GM21381 (cell line): Measurements from ENCODE around the gene KLHL22.
"Not testable (repeated sequence)": the region's sequence is repeated elsewhere in the genome, so short reads cannot be mapped to it uniquely, and the experiment has no call there.

Source experiments
- ATAC-seq: cut with Tn5 transposase; IDR thresholded peaks from one replicate; pipeline ENCODE4 v1.9.1; 2021; ENCODE audit warnings: mild to moderate bottlenecking, moderate library complexity; ENCODE audit not compliant: unreplicated experiment

KLHL22 gene

GRCh38 chr22:20506543-20507252 is 11.1 kb upstream of the KLHL22 start:
- no peak for ATAC-seq

GRCh38 chr22:20504293-20504922 is 8.8 kb upstream of the KLHL22 start:
- ATAC-seq = not testable (repeated sequence)

- ATAC-seq = no peak
Observed at GRCh38 chr22:20503816-20504215, 8.2 kb upstream of the KLHL22 start.

- no peak for ATAC-seq
Observed at GRCh38 chr22:20499769-20500168, 4.2 kb upstream of the KLHL22 start.

- no peak for ATAC-seq
Observed at GRCh38 chr22:20498913-20499312, 3.3 kb upstream of the KLHL22 start.

- no peak for ATAC-seq
Observed at GRCh38 chr22:20497426-20497825, 1.8 kb upstream of the KLHL22 start.

GRCh38 chr22:20495861-20496681 is 476 bp upstream of the KLHL22 start:
- ATAC-seq = peak; percentile 77

GRCh38 chr22:20491346-20491745 is 4.2 kb downstream of the KLHL22 start:
- no peak for ATAC-seq

GRCh38 chr22:20490941-20491307 is 4.7 kb downstream of the KLHL22 start:
- ATAC-seq = no peak

- no peak for ATAC-seq
Observed at GRCh38 chr22:20490183-20490940, 5.2 kb downstream of the KLHL22 start.

GRCh38 chr22:20488946-20489345 is 6.6 kb downstream of the KLHL22 start:
- no peak for ATAC-seq

GRCh38 chr22:20487715-20488114 is 7.9 kb downstream of the KLHL22 start:
- ATAC-seq = no peak

- ATAC-seq = no peak
Observed at GRCh38 chr22:20486229-20486628, 9.4 kb downstream of the KLHL22 start.

- ATAC-seq = no peak
Observed at GRCh38 chr22:20484948-20485683, 10.5 kb downstream of the KLHL22 start.

- ATAC-seq = no peak
Observed at GRCh38 chr22:20483771-20484170, 11.8 kb downstream of the KLHL22 start.

- not testable (repeated sequence) for ATAC-seq
Observed at GRCh38 chr22:20483143-20483506, 12.5 kb downstream of the KLHL22 start.

GRCh38 chr22:20479612-20480196 is 15.9 kb downstream of the KLHL22 start:
- ATAC-seq = no peak

- ATAC-seq = not testable (repeated sequence)
Observed at GRCh38 chr22:20478059-20478458, 17.5 kb downstream of the KLHL22 start.

GRCh38 chr22:20475569-20475968 is 20.0 kb downstream of the KLHL22 start:
- not testable (repeated sequence) for ATAC-seq

- no peak for ATAC-seq
Observed at GRCh38 chr22:20475115-20475436, 20.5 kb downstream of the KLHL22 start.
